K562 (cell line): ENCODE results near the gene TLR1. TPM values are rescaled to one million over a fixed set of nuclear protein-coding genes. Genes with fewer than 3 reads are reported as not detected.

Source experiments
- ATAC-seq: fragments of 200-7000 bp; cut with Tn5 transposase; 3 replicates; pipeline ENCODE4 v1.9.1; 2020; ENCODE audit warnings: moderate library complexity
- BruUV-seq: library from RNA; stranded (reverse); fragments of 400-500 nt; replicated peaks from 2 replicates; lab custom pipeline; 2021; lab: Mats Ljungman, UMichigan
- CTCF ChIA-PET: fragments of 300-600 bp; formaldehyde crosslinking; extraction: SDS; loops from one replicate; lab custom pipeline; 2021; ENCODE audit warnings: low intra/inter-chr PET ratio; lab: Yijun Ruan, JAX
- POLR2A ChIA-PET: fragments of 300-600, 350-650 bp; sonication (Branson Sonifier 250); formaldehyde crosslinking; extraction: SDS; loops from one replicate; lab custom pipeline; 2021; ENCODE audit warnings: antibody characterized with exemption, inconsistent platforms; lab: Yijun Ruan, JAX
- DNase-seq, 4 experiments: peaks; one replicate each; pipeline versions ENCODE4 v3.0.0 to v3.0.0-alpha.2; 2011 to 2018; ENCODE audit warnings: low spot score in 3 of 4, mixed read lengths in 3 of 4; ENCODE audit errors: extremely low read depth in 1 of 4
- FAIRE-seq: peaks from 2 replicates; lab custom pipeline; 2011; peaks lifted over from hg19 to GRCh38; lab: Jason Lieb, UNC
- H2AFZ ChIP-seq: 2 replicates; pipeline ENCODE4 v1.6.0; 2011; ENCODE audit warnings: low read depth, low read length, control low read depth, inconsistent platforms
- H3K27ac ChIP-seq: fragments of 200-600 bp; 3 replicates; pipeline ENCODE4 v1.8.0; 2011; ENCODE audit warnings: low read depth, mild to moderate bottlenecking, control low read depth, inconsistent platforms, low read length, moderate library complexity, mixed read lengths; ENCODE audit errors: extremely low read depth
- H3K27me3 ChIP-seq, 2 experiments: fragments of 300-600 bp in 1 of 2; 2 replicates in 1 of 2; 3 replicates in 1 of 2; pipeline versions ENCODE4 v1.6.0 to v1.8.0; 2011; ENCODE audit warnings: inconsistent platforms in 2 of 2, low read length in 2 of 2, mild to moderate bottlenecking in 1 of 2, mixed read lengths in 1 of 2, moderate library complexity in 1 of 2; ENCODE audit not compliant: control insufficient read depth in 2 of 2, insufficient read depth in 2 of 2
- H3K36me3 ChIP-seq: fragments of 300-600 bp; 3 replicates; pipeline ENCODE4 v1.8.0; 2011; ENCODE audit warnings: mild to moderate bottlenecking, low read length, inconsistent platforms; ENCODE audit not compliant: control insufficient read depth, insufficient read depth
- H3K4me1 ChIP-seq, 2 experiments: fragments of 200-600 bp in 1 of 2; replicated peaks in 1 of 2; 2 replicates in 1 of 2; 3 replicates in 1 of 2; pipeline versions ENCODE4 v1.5.1 to v1.8.0; 2011; ENCODE audit warnings: inconsistent platforms in 2 of 2, low read length in 2 of 2, mild to moderate bottlenecking in 1 of 2, mixed read lengths in 1 of 2, moderate library complexity in 1 of 2; ENCODE audit not compliant: control insufficient read depth in 2 of 2, insufficient read depth in 2 of 2
- H3K4me2 ChIP-seq: 2 replicates; pipeline ENCODE4 v1.6.1; 2011; ENCODE audit warnings: low read length, control low read depth, inconsistent platforms, mixed read lengths; ENCODE audit not compliant: insufficient read depth
- H3K4me3 ChIP-seq: fragments of 200-600 bp; sonication (generic), shearing (Covaris generic); 2 replicates; pipeline ENCODE4 v1.5.1; 2016; ENCODE audit warnings: control low read depth, inconsistent platforms
- H3K79me2 ChIP-seq: fragments of 200-600 bp; 3 replicates; pipeline ENCODE4 v1.8.0; 2011; ENCODE audit warnings: low read length, inconsistent platforms; ENCODE audit not compliant: control insufficient read depth, insufficient read depth
- H3K9ac ChIP-seq, 2 experiments: 2 replicates each; pipeline versions ENCODE4 v1.6.0 to v1.6.1; 2011; ENCODE audit warnings: low read depth in 2 of 2, low read length in 2 of 2, control low read depth in 1 of 2, inconsistent platforms in 1 of 2, mild to moderate bottlenecking in 1 of 2, mixed read lengths in 1 of 2; ENCODE audit not compliant: insufficient read depth in 1 of 2
- H3K9me1 ChIP-seq: one replicate; pipeline ENCODE4 v1.6.0; 2011; ENCODE audit warnings: inconsistent platforms, mild to moderate bottlenecking, low read length, moderate library complexity; ENCODE audit not compliant: control insufficient read depth, insufficient read depth
- H3K9me3 ChIP-seq: replicated peaks from 2 replicates; pipeline ENCODE4 v1.5.1; 2011; ENCODE audit warnings: low read depth, low read length, inconsistent platforms; ENCODE audit not compliant: control insufficient read depth, insufficient read depth
- H4K20me1 ChIP-seq: replicated peaks from 2 replicates; pipeline ENCODE4 v1.6.1; 2011; ENCODE audit warnings: low read length, inconsistent platforms, mixed read lengths; ENCODE audit not compliant: control insufficient read depth, insufficient read depth
- FOS ChIP-seq: IDR thresholded peaks from 3 replicates; pipeline ENCODE4 v1.6.1; 2011; ENCODE audit not compliant: insufficient read length; ENCODE audit errors: extremely low read depth
- GATAD2A ChIP-seq: fragments of 450-650 bp; IDR thresholded peaks from 2 replicates; pipeline ENCODE4 v1.6.1; 2017
- GTF2A2 ChIP-seq: IDR thresholded peaks from 2 replicates; pipeline ENCODE4 v1.6.1; 2016; ENCODE audit warnings: mild to moderate bottlenecking, missing genetic modification characterization, missing compliant biosample characterization
- NELFE ChIP-seq: IDR thresholded peaks from 2 replicates; pipeline ENCODE4 v1.6.1; 2011; ENCODE audit warnings: mild to moderate bottlenecking; ENCODE audit not compliant: insufficient read depth, insufficient read length
- PHTF2 ChIP-seq: fragments of 250-450 bp; sonication (Bioruptor Pico); IDR thresholded peaks from 2 replicates; pipeline ENCODE4 v1.5.0; 2021; ENCODE audit warnings: mild to moderate bottlenecking
- TRIM24 ChIP-seq, 2 experiments: fragments of 450-650 bp; IDR thresholded peaks; 2 replicates each; pipeline ENCODE4 v1.6.1; 2016
- ZNF121 ChIP-seq: sonication (generic); formaldehyde crosslinking; conservative IDR thresholded peaks from 2 replicates; pipeline ENCODE4 v1.8.0; 2022; ENCODE audit warnings: missing genetic modification reagents
- WGBS: fragments of 100-300 bp; shearing (Covaris generic); methylation state at CpG from one replicate; pipeline ENCODE4 v1.1.6; 2016; ENCODE audit warnings: low coverage, mixed read lengths; ENCODE audit not compliant: insufficient coverage; ENCODE audit errors: missing lambda C conversion rate; 5-methylcytosine and 5-hydroxymethylcytosine counted together
- in situ Hi-C: fragments of 300-500 bp; cut with MboI; formaldehyde crosslinking; loops from 4 replicates; pipeline ENCODE4 v1.15.0; 2018; ENCODE audit warnings: inconsistent platforms, mixed read lengths
- intact Hi-C: fragments of 100-400 bp; cut with micrococcal nuclease; formaldehyde crosslinking; loops from 2 replicates; pipeline ENCODE4 v1.14.2; 2022
- polyA plus RNA-seq, 8 experiments: library from polyadenylated mRNA; depleted of rRNA in 4 of 8; stranded (reverse) in 5 of 8; unstranded in 3 of 8; fragments of >200 nt; fragmentation: Nextera tagmentation in 2 of 8; fragmentation: Illumina TruSeq in 1 of 8; extraction: Ambion mirVana in 2 of 8; extraction: Trizol in 1 of 8; gene quantifications; 2 replicates each; pipeline versions ENCODE4 v1.2.1 to v1.2.3, GENCODE V29; 2011 to 2014; ENCODE audit warnings: inconsistent platforms in 1 of 8, missing spikeins in 1 of 8
- total RNA-seq, 7 experiments: library from RNA; depleted of rRNA in 6 of 7; stranded (reverse); fragments of >200 nt in 6 of 7; fragmentation: Illumina TruSeq in 2 of 7; extraction: Trizol in 2 of 7; gene quantifications; 2 replicates each; pipeline versions ENCODE4 v1.2.1 to v1.2.3, GENCODE V29; 2011 to 2021; ENCODE audit warnings: low replicate concordance in 1 of 7
- TF ChIP-seq, protein P1 (sequence below), 2 experiments: fragments of 450-650 bp; formaldehyde crosslinking in 1 of 2; IDR thresholded peaks; 2 replicates each; pipeline versions ENCODE4 v1.4.0 to v1.6.1; 2014 to 2020; ENCODE audit warnings: mild to moderate bottlenecking in 2 of 2, borderline replicate concordance in 1 of 2, low read depth in 1 of 2

TLR1 gene
- total and polyA plus RNA-seq, 9 of the 15 experiments (the other 6 are each of a cell fraction or from before 2014, with no cell fraction given): 0.11 to 0.49 (median 0.29) TPM

DNA sequence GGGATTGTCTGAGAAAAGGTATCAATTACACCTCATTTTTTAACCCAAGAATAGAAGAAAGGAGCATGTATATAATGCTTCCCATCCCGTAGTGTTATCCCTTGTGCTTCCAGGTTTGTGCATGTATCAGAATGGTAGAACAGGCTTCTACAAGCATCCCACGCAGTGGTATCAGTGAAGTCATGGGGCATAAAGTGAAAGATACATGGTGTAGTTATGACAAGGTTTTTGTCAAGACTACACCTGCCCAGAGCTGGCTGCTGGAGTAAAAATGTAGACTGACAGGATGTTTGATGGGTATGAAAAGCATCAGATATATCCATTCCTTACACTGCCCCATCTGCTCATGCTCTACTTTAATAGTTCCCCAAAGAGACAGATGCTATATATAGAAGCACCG is 9.5 kb downstream of the TLR1 start:
- in situ Hi-C loops: no loop called here
- no peak overlapping the region for H3K9ac ChIP-seq
- FAIRE-seq (no peak), ATAC-seq (no peak), DNase-seq (no peak)
- ChIA-PET POLR2A (interaction anchor here (0.6 kb wide), 1 partner anchor 799 kb away, joined by 3 read pairs; no protein-coding TSS in a partner anchor), CTCF (no interaction called here)
- H3K36me3 ChIP-seq: no peaks in the 10 kb centered on the region
- no peak overlapping the region for H3K27ac ChIP-seq
- no peak overlapping the region for H3K4me3 ChIP-seq
- BruUV-seq: no TSS peak
- no peaks in the 10 kb centered on the region for H3K4me1 ChIP-seq
- H2AFZ ChIP-seq: no peak overlapping the region
- intact Hi-C loops: no loop called here
- WGBS: 2% methylated on average over 3 of the region's 3 CpGs
- H3K9me1 ChIP-seq: no peaks in the 10 kb centered on the region
- H3K79me2 ChIP-seq: no peaks in the 10 kb centered on the region
- H3K4me2 ChIP-seq: no peak overlapping the region
- H3K27me3 ChIP-seq: peaks cover 3 to 10% of the 10 kb centered on the region in 2 experiments; a peak in 3 of 5 replicates
- H3K9me3 ChIP-seq: no peaks in the 10 kb centered on the region
- TF ChIP-seq TRIM24 (IDR thresholded peaks at IDR 0.05): no peak
- H4K20me1 ChIP-seq: no peaks in the 10 kb centered on the region

DNA sequence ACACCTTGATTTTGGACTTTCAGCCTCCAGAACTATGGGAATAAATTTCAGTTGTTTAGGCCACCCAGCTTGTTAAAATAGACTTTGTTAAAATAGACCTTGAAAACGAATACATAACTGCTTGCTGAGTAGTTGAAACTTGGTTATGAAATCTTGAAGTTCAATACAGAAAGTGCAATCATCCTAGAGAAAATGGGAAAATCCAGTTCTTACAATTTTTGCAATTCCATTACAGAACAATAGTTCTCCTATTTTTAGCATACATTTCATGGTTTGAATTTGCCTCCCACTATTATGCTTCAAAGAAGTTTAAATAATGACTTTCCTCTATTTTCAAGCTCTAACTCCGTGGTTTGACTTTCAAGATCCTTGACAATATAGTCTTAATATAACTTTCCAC is 10.5 kb downstream of the TLR1 start:
- no peak for TF ChIP-seq FOS
- TF ChIP-seq NELFE: no peak
- TF ChIP-seq GTF2A2 (tag): no peak
- TF ChIP-seq ZNF121: no peak
- TF ChIP-seq, protein P1, sequence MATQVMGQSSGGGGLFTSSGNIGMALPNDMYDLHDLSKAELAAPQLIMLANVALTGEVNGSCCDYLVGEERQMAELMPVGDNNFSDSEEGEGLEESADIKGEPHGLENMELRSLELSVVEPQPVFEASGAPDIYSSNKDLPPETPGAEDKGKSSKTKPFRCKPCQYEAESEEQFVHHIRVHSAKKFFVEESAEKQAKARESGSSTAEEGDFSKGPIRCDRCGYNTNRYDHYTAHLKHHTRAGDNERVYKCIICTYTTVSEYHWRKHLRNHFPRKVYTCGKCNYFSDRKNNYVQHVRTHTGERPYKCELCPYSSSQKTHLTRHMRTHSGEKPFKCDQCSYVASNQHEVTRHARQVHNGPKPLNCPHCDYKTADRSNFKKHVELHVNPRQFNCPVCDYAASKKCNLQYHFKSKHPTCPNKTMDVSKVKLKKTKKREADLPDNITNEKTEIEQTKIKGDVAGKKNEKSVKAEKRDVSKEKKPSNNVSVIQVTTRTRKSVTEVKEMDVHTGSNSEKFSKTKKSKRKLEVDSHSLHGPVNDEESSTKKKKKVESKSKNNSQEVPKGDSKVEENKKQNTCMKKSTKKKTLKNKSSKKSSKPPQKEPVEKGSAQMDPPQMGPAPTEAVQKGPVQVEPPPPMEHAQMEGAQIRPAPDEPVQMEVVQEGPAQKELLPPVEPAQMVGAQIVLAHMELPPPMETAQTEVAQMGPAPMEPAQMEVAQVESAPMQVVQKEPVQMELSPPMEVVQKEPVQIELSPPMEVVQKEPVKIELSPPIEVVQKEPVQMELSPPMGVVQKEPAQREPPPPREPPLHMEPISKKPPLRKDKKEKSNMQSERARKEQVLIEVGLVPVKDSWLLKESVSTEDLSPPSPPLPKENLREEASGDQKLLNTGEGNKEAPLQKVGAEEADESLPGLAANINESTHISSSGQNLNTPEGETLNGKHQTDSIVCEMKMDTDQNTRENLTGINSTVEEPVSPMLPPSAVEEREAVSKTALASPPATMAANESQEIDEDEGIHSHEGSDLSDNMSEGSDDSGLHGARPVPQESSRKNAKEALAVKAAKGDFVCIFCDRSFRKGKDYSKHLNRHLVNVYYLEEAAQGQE (IDR thresholded peaks at IDR 0.05; ENCODE audit: borderline replicate concordance): no peak
- TF ChIP-seq, protein P1 (CRISPR knock-in tag; IDR thresholded peaks at IDR 0.05; ENCODE audit: low read depth): no peak
- TF ChIP-seq PHTF2 (CRISPR knock-in tag): no peak
- no peak for TF ChIP-seq GATAD2A
- Histone ChIP-seq H3K4me2 (no peak overlapping the region), H4K20me1 (no peaks in the 10 kb centered on the region), H3K27ac (no peak overlapping the region), H2AFZ (no peak overlapping the region), H3K9me1 (no peaks in the 10 kb centered on the region), H3K36me3 (no peaks in the 10 kb centered on the region), H3K9me3 (no peaks in the 10 kb centered on the region), H3K4me1 (no peaks in the 10 kb centered on the region), H3K9ac (no peak overlapping the region), H3K4me3 (no peak overlapping the region), H3K27me3 (peaks cover 3 to 10% of the 10 kb centered on the region in 2 experiments; a peak in 3 of 5 replicates), H3K79me2 (no peaks in the 10 kb centered on the region)
- no peak for ATAC-seq
- no TSS peak for BruUV-seq
- in situ Hi-C loops (no loop called here), intact Hi-C loops (no loop called here)
- CTCF ChIA-PET: no interaction called here
- no peak for FAIRE-seq
- WGBS: 3% methylated on average over 2 of the region's 2 CpGs
- no peak for DNase-seq
- POLR2A ChIA-PET: interaction anchor here (0.6 to 1.6 kb wide), 2 partner anchors 12 to 52 kb away, joined by 3 read pairs; partner anchors contain the start of gene TLR10
